ENCODE data around the gene PDC.

Gene PDC

GRCh38 chr1:186442651-186443375 is 18.1 kb downstream of the PDC start:
- H3K27me3 ChIP-seq: no peaks in the 10 kb centered on the region; the same call in 1 of the 2 replicates
- no peaks in the 10 kb centered on the region for H3K9me3 ChIP-seq
- H3K36me3 ChIP-seq: no peaks in the 10 kb centered on the region
- H3K4me1 ChIP-seq: no peaks in the 10 kb centered on the region
- H3K4me3 ChIP-seq (ENCODE audit: low read depth, low read length): no peak overlapping the region
- DNase-seq: no peak
- TF ChIP-seq CTCF (IDR thresholded peaks at IDR 0.05; ENCODE audit: low read depth, low read length): no peak

GRCh38 chr1:186440584-186440983 is 20.3 kb downstream of the PDC start:
- Histone ChIP-seq H3K4me3 (ENCODE audit: low read depth, low read length) (no peak overlapping the region), H3K4me1 (no peaks in the 10 kb centered on the region)
- no peak for DNase-seq

GRCh38 chr1:186438567-186438966 is 22.3 kb downstream of the PDC start:
- H3K4me1 ChIP-seq: no peaks in the 10 kb centered on the region
- H3K27me3 ChIP-seq: no peaks in the 10 kb centered on the region; the same call in 1 of the 2 replicates
- TF ChIP-seq CTCF (IDR thresholded peaks at IDR 0.05; ENCODE audit: low read depth, low read length): no peak
- no peak for DNase-seq
- no peak overlapping the region for H3K4me3 ChIP-seq (ENCODE audit: low read depth, low read length)
- H3K9me3 ChIP-seq: no peaks in the 10 kb centered on the region
- no peaks in the 10 kb centered on the region for H3K36me3 ChIP-seq

More at GRCh38 chr1:186440584-186440983, 20.3 kb downstream of the PDC start:
- Histone ChIP-seq H3K9me3 (no peaks in the 10 kb centered on the region), H3K36me3 (no peaks in the 10 kb centered on the region), H3K27me3 (no peaks in the 10 kb centered on the region; the same call in 1 of the 2 replicates)
- no peak for TF ChIP-seq CTCF (IDR thresholded peaks at IDR 0.05; ENCODE audit: low read depth, low read length)

GRCh38 chr1:186435336-186435735 is 25.6 kb downstream of the PDC start:
- no peak for TF ChIP-seq CTCF (IDR thresholded peaks at IDR 0.05; ENCODE audit: low read depth, low read length)
- no peaks in the 10 kb centered on the region for H3K4me1 ChIP-seq
- H3K27me3 ChIP-seq: no peaks in the 10 kb centered on the region; the same call in 1 of the 2 replicates
- no peaks in the 10 kb centered on the region for H3K36me3 ChIP-seq
- H3K4me3 ChIP-seq (ENCODE audit: low read depth, low read length): no peak overlapping the region
- H3K9me3 ChIP-seq: no peaks in the 10 kb centered on the region
- DNase-seq: no peak

DNA sequence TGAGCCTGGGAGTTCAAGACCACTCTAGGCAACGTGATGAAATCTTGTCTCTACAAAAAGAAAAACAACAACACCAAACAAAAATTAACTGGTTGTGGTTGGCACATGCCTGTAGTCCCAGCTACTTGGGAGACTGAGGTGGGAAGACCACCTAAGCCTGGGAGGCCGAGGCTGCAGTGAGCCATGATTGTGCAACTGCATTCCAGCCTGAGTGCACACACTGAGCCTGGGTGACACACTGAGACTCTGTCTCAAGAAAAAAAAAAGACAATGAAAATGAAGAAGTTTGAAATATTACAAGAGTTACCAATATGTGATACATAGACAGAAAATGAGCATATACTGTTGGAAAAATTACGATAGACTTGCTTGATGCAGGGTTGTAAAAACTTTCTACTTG is 31.9 kb downstream of the PDC start:
- DNase-seq: no peak
- Histone ChIP-seq H3K4me1 (0 out of 2 replicates have a peak, but pooled peaks cover 2% of the 10 kb centered on the region), H3K27me3 (no peaks in the 10 kb centered on the region), H3K9me3 (no peaks in the 10 kb centered on the region), H3K4me3 (ENCODE audit: low read depth, low read length) (no peak overlapping the region), H3K36me3 (no peaks in the 10 kb centered on the region)
- no peak for TF ChIP-seq CTCF (IDR thresholded peaks at IDR 0.05; ENCODE audit: low read depth, low read length)

DNA sequence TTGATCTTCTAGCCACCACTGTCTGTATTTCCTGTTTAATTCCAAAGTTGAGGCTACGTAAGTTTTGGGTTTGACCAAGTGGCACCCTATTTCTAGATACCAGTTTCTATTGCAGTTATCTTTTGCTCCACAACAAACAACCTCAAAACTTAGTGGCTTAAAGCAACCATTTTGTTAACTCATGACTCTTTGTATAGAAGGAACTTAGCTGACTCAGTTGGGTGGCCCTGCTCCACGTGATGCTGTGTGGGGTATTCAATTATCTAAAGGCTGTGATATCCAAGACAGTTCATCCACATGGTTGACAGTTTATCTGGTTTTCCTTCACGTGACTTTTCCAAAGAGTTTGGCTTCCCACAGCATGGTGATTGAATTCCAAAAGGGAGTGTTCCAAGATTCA is 34.8 kb downstream of the PDC start:
- Histone ChIP-seq H3K4me1 (0 out of 2 replicates have a peak, but pooled peaks cover 2% of the 10 kb centered on the region), H3K4me3 (ENCODE audit: low read depth, low read length) (no peak overlapping the region), H3K9me3 (no peaks in the 10 kb centered on the region), H3K36me3 (no peaks in the 10 kb centered on the region), H3K27me3 (no peaks in the 10 kb centered on the region)
- TF ChIP-seq CTCF (IDR thresholded peaks at IDR 0.05; ENCODE audit: low read depth, low read length): no peak
- no peak for DNase-seq
